ELR (cell line): ENCODE data around the gene HIVEP3.

Experiments
- DNase-seq: peaks from one replicate; pipeline ENCODE4 v3.0.0-alpha.2; 2015; ENCODE audit warnings: low read depth

Gene HIVEP3

DNA sequence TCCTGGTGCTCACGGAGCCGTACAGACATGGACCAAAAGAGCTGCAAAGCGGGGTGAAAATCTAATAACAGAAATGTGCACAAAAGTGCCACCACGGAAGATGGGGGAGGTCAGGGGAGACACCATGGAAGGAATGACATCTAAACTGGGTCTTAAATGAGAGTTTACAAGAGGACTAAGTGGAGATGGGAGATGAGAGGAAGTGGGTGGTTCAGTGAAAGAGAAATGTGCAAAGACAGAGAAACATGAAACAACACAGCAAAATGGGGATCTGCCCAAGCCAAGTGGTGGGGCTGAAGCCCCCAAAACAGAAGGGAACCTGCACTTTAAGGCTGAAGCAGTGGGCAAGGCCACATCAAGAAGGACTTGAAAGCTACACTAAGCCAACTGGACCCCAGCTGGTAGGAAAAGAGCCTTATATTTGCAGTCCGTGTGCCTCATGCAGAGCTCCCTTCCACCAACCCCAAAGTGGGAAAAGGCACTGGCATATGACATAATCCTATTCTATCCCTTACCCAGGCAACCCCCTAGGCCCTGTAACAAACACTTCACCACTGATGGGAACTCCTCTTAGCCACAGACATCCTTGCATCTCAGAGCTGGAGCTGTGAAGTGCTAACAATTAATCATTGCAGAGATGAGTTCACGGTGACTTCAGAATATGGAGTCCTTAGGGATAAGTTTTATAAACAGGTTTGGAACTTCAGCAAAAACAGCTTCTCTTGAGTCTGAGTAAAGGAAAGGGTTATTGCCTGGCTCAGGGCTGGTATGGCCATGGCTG lies 235.7 kb downstream of the HIVEP3 start:
- peak; percentile 58 for DNase-seq

DNA sequence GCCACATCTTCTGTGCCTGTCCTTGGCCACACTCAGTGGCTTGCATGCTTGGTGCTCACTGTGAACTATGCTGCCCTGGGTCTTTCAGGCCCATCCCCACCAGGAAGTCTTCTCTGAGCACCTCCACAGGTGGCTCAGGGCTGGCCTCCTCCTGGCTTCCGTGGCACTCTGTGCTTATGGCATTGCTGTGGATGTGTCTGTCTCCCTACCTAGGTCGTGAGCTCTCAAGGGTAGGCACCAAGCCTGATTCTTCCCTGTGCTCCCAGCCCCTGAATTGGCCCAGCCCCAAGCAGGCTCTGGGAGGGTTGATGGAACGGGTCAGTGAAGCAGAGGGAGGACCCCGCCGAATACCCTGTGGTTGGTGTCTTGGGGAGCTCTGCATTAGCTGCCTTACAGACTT lies 236.6 kb downstream of the HIVEP3 start:
- DNase-seq: no peak

DNA sequence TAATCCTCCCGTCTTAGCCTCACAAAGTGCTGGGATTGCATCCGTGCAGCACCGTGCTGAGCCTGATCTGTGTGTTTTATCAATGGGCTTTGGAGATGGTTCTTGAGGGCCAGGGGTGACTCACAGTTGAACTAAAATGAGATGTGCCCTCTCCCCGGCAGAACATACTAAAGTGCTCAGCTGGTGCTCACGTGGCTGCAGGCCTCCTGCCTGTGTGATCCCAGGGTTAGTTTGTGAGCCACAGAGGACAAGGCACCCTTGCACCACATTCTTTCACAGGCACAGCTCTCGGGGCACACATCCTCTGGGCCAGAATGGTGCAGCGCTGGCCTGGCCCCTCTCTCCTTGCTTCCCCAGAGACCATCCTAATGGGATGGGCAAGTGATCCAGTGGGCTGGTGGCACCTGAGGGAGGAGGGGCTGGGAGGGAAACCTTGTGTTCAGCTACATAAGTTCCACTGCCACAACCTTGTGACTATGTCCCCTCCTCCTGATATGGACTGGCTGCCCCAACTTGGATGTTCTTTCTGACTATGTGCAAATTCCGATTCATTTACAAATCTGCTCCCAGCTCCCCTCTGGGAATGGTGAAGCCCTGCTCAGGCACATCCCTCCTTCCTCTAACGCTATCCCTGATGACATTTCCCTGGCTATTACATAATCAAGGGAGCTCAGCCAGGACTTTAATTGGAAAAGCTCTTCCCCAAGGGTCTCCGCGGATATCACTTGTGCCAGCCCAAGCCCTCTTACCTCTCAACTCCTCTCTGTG lies 237.2 kb downstream of the HIVEP3 start:
- peak; percentile 75 for DNase-seq

DNA sequence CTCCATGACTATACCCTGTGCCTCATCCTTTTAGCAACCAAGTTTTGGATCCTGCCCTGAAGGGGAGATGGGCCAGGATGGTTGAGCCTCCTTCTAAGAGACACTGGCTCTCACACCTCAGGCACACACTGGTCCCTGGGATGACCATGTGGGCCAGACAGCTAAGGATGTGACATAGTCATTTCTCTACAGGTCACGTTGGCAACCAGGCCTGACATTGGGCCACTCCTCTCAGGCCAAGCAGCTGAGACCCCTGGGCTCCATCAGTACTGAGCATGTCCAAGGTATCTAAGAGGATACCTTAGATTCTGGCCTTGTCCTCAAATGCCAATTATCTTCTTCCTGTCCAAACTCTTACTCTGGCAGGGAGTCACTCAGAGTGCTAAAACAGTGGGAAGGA lies 238.7 kb downstream of the HIVEP3 start:
- DNase-seq: no peak

DNA sequence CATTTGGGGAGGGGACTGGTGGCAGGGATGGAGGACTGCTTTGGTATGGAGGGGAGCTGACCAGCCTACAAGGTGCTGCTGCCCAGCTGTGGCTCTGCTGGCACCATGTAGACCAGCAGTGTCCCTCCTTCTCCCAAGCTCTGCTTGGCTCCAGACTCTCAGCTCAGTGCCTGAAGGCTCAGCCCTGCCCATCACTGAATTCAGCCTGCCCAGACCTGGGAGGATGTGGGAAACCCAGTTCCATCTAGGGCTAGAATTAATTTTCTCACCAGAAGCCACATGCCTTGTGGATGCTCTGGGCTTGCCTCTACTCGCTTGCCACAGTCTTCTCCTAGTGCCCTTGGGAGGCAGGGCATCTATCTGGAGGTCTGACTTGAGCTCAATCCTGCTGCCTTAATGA lies 239.2 kb downstream of the HIVEP3 start:
- no peak for DNase-seq

DNA sequence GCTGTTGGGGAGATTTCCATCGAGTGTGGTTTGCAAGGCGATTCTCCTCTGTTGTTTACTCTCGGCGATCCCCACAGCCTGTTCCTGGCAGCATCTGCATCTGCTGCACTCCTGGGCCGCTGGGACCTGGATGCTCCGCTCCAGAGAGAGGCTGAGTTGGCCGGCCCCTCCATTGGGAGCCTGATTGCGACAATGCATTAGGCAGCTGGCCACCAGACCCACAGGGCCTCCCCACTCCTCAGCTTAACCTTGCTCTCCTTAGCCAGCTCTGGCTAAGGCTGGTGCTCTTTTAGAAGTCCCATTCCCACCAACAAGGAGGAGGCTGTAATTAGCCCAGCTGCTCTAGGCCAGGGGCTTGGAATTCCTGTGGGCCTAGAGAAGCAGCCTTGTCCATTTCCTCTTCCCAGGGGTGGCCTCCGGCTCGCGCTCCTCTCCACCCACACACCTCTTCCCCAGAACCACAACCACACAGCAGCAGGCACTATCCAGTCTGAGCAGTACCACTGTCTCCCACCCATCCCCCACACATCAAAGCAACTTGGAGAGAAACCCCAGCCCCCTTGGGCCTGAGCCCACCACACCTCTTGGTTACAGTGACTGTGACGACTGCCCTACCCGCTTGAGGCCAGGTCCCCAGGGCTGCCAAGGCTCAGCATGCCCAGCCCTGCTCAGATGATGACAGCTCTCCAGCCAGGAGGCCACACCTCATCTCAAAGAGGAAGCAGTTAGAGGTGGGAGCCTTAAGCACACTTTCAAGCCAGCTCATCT lies 240.4 kb downstream of the HIVEP3 start:
- peak; percentile 50 for DNase-seq

DNA sequence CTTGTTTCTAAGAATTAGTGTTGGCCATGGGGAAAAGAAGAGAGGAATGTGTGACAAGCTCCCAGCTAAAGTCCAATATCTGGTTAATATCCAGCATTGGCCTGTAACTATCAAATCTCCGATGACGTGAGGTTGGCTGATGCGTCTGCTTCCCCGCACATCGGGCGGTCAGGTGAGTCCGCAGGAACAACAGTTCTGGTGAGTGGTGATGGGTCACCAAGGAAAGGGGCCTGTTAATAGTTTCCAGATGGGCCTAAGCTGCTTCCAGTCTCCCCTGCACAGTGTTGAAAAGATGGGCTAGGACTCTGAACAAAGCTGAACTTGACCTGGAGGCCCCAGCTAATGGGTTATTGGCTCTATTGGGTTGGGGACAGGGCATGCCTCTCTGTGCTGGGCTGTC lies 241.1 kb downstream of the HIVEP3 start:
- DNase-seq: no peak

DNA sequence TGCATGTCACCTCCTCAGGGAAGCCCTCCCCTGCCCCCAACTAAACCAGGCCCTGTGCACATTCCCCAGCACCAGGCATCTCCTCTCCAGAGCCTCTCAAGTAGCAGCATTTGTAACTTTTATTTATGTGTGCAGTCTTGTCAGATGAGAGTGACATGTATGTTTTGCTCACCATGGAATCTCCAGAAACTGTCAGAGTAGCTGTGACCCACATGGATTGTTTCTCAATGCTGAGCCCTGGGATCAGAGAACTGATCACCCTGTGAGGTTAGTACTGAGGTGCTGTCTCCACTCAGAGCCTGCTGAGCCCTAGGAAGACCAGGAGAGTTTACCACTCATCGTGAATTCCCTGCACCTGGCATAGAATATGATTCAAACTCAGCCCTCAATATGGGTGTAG lies 243.3 kb downstream of the HIVEP3 start:
- no peak for DNase-seq

DNA sequence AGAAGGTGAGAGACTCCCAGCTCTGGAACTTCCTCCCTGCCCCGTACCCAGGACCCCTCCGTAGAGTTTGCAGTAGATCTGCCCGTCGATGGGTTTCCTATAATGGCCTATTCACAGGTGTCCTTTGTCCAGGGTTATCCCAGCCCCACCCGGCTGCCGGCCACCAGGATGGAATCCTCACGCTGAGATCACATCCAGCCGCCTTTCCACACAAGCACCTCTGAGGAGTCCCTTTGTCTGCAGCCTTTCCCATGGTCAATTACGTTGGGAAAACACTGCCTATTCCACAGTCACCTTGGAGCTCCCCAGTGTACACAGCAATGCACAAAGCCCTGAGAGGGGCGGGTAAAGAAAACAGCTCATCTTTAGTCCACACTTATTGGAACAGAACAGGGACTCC lies 244.2 kb downstream of the HIVEP3 start:
- DNase-seq: no peak

DNA sequence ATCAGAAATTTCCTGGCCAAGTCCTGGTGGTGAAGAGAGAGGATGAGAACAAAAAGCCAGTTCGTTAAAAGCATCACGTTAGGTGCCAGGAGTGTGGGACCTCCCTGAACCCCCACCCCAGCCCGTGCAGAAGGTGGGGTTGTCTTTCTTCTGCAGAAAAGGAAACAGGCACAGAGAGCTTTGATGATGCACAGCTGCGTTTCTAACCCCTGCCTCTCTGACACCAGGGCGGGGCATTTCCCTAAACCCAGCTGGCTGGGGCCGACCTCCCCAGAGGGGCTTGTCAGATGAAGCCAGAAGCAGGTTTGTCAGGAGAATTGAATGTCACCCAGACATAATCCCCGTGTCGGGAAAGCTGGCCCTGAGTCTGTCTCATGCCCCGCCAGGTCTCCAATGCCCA lies 244.9 kb downstream of the HIVEP3 start:
- no peak for DNase-seq

DNA sequence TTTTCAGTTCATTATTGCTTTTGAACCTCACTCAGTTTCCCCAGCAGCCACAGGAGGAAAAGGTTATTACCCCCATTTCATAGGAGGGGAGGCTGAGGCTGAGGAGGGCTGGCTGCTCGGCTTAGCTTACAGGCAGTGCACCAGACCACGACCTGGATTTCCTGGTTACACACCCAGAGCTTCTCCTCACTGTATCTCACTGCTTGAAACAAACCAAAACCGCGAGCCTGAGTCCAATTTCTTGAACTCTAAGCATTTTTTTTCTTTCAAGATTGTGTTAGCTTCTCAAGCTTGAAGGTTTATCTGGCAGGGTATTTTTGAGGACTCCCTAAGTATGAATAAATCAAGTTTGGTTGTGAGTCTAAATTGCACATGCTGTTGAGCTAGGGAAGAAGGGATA lies 245.3 kb downstream of the HIVEP3 start:
- DNase-seq: peak; percentile 31

DNA sequence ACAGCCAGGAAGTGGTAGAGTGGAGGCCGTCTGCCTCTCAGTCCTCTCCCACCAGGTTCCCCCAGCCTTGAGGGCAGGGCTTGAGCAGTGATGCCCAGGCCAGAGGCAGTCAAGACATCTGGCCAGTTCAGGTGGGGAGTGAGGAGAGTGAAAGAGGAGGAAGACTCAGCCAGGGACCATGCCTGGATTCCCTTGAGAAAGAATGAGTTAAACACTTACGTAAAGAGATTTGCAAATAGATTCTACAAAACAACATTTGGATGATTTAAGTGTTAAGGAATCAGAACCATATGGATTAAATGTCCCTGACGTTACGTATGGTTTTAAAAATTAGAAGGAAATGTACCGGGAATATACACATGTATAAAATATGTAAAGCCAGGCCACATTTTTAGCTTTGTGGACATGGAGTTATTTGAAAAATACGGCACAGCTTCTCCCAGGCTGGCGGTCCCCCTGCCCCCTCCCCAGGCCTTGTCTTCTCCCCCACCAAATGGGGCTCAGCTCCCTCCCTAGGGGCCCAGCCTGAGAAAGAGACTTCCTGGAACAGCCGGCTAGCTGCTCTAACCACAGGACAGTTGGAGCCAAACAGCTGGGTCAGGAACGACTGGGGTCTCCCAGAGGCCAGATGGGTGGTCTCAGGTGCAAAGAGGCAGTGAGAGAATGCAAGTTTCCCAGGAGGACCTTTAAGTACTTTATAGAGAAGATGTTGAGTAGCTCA lies 245.9 kb downstream of the HIVEP3 start:
- DNase-seq: peak; percentile 82

DNA sequence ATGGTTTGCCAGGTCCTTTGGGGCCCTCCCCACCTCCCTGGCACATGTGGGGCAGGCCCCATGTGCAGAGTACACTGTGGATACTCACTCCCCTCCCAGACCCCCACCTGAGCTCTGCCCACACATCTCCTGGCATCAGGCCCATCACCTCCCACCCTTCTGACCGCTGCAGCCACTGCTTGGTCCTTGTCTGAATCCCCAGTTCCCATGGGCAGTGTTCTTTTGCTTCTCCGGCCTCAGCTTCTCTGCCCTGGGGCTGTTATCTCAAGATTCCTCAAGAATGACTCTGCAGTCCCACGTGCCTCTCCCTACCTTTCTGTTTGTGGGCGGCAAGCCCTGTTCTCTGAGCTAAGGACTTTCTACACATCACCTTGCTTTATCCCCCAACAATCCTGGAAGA lies 246.5 kb downstream of the HIVEP3 start:
- peak; percentile 98 for DNase-seq

DNA sequence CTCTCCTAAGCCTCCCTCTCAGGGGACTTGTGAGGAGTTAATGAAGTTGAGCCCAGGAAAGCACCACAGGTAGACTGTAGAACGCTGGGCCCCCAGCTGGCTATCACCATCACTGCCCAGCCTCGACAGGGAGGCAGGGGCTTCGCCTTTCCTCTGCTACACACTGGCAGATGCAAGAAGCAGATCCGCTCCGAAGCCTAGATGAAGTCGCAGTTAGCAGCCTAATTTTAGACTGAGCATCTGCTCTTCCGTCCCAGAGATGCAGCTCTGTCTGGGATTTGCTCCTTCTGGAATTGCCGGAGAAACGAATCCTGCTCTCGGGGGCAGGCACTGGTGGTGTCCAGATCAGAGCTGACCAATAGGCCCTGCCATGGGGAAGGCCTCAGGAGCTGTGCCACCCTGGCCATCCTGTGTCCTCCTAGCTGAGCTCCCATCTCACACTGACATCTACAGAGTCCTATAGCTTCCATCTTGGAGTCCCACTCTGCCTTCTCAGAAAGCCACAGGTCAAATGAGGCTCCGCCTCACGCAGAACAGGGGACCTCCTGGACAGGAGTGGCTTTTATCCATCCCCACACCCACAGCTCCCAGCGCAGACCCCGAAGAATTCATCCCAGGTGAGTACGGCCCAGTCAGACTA lies 247.5 kb downstream of the HIVEP3 start:
- DNase-seq: no peak

DNA sequence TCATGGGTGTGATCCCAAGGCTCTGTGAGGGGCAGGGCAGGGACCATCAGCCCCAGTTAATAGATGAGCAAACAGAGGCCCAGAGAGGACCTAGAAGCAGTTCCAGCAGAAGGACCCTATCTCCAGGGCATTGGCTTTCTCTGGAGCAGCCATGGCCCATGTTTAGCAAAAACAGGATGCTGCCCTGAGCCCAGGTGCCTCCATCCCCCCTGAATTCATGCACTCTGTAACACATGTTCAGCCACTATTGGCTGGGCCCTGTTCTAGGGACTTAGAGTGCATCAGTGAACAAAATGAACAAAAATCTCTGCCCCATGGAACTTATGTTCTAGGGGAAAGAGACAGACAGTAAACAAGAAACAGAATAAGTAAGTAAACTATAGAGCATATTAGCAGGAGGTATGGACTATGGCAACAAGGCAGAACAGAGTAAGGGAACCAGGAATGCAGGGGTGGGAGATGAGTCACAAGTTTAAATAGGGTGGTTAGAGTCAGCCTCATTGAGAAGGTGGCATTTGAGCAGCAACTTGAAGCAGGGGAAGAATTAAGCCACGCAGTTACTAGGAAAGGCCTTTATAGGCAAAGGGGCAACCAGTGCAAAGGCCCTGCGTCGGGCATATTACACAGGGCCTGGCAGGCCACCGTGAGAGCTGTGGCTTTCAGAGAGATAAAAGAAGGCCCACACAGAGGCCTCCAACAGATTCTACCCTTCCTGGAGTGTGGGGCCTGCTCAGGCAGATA lies 248.3 kb downstream of the HIVEP3 start:
- peak; percentile 83 for DNase-seq

DNA sequence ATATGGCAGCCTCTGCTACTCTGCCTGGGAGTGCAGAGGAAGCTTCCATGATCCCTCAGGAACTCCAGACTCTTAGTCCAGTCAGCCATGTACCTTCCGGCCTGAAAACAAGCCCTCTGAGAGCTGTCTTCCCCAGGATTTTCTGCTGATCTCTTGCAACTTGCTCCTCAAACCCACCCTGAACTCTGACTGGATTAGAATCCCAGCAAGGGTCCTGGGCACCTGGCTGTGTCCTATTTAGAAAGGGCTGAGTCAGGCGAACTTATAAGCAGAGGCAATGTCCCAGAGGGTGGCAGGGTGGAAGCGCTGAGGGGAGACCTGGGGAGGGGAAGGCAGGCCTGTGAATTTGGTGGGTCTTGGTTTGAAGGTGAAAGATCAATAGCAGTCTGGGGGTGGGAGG lies 249.8 kb downstream of the HIVEP3 start:
- DNase-seq: no peak

DNA sequence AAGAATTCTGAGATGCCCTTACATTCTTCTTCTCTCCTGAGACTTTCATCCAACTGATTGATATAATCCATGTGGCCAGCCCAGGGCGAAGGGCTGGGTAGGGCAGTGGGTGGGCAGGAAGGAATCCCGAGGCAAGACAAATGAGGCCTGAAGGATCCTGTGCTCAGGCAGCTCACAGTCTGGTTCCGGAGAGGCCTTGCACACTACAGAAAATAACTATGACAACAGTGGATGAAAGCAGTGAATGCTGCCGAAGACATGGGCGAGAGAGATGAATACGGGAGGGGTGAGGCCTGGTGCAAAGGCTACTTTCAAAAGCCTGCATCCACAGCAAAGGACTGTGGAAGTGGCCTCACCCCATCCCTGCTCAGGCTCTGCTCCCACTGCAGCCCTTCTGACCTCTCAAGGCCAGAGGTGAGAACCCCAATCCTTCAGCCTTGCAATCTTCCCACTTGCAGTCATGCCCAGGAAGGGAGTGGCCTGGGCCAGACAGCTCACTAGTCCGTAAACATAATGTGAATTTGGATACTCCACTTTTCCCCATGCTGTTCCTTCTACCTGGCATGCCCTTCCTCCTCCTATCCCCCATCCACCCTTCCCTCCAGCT lies 250.6 kb downstream of the HIVEP3 start:
- DNase-seq: no peak

DNA sequence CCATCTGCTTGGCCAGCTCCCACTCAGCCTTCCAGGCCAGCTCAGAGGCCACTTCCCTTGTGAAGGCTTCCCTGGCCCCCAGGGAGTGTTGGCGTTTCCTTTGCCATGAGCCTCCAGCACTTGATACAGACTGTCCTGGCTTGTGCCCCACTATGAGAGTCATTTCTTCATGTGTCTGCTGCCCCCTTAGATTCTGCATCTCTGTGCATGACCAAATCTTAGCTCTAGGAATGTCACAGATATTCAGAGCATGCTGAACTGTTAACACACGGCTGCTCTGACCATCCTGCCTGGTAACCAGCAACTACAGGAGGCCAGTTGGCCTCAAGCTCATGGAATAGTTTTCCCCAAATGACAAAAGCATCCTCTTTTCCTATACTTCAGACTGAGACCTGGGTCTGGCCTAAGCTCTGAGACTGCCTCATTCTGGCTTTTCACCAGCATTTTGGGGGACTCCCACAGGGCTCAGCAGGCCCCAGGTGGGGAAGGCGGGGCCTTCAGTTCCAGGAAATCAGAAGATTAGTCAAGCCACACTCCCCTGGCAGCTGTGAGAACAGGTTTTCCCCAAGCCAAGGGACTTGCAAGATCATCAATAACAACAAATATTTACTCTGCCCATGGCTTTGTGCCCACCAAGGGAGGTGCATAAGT lies 251.6 kb downstream of the HIVEP3 start:
- DNase-seq: peak; percentile 31

DNA sequence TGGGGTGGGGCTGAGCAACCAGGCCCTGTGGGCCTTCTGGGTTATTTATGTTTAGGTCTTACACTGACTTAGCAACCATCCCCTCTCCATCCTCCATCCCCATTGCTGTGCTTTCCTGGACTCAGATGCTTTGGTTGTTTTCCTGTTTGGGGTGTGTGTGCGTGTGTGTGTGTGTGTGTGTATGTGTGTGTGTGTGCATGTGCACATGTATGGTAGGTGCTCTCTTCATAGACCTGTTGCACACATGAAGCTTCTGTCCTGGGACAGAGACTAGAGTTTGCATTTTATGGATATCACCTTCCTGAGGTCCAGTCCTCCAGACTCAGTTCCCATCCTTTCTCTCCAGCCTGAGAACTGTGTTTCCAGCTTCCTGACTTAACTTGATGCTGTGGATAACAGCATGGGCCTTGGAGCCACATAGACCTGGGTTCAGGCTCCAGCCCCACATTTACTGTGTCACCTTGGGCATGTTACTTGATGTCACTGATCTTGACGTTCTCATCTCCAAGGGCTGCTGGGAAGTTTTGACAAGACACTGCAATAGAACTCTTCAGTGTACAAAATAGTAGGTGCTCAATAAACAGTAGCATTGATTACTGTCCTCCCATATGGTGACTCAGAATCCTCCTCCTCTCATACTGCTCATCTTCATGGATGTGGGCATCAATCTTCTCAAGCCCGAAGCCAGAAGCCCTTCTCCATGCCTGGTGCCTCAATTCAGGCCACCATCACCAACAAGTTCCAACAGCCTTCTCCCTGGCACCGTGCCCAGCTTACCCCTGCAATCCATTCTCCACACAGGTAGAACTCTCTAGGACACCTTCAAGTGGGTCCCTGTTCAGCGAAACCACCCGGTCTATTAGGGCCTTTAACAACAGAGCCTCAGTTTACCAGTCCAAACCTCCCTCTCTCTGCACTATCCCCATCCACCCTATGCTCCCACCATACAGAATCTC lies 252.5 kb downstream of the HIVEP3 start:
- DNase-seq: no peak
